ENCODE measurements around the gene TMEM192. TPM values are rescaled to one million over a fixed set of nuclear protein-coding genes. Genes with fewer than 3 reads are reported as not detected.

TMEM192 gene
- total and polyA plus RNA-seq, 2 of the 13 experiments (the other 11 are each of a cell fraction or from before 2014, with no cell fraction given), result 19.8 to 19.9 TPM

- no peaks in the 10 kb centered on the region for H4K20me1 ChIP-seq (ENCODE audit: insufficient read depth, low read length)
- H3K27ac ChIP-seq (ENCODE audit: extremely low read length, insufficient read depth, low read length), result no peak overlapping the region
- H2AFZ ChIP-seq (ENCODE audit: low read length), result no peak overlapping the region
- intact Hi-C loops (cut with micrococcal nuclease; ENCODE audit: unreplicated experiment), result no loop called here
- FAIRE-seq, result no peak
- TF ChIP-seq FOXC1 (CRISPR knock-in tag; IDR thresholded peaks at IDR 0.05; ENCODE audit: borderline replicate concordance) (no peak), ZNF652 (CRISPR knock-in tag; IDR thresholded peaks at IDR 0.05; ENCODE audit: borderline replicate concordance, low read depth) (no peak), ZNF12 (CRISPR knock-in tag; IDR thresholded peaks at IDR 0.05) (no peak), CCAR2 (optimal IDR thresholded peaks at IDR 0.05; ENCODE audit: low read depth, low read length) (no peak), RFX1 (IDR thresholded peaks at IDR 0.05) (no peak), ATRX (CRISPR knock-in tag; IDR thresholded peaks at IDR 0.05; ENCODE audit: borderline replicate concordance) (no peak), ZNF737 (CRISPR knock-in tag; IDR thresholded peaks at IDR 0.05; ENCODE audit: borderline replicate concordance) (no peak), RERE (CRISPR knock-in tag; IDR thresholded peaks at IDR 0.05; ENCODE audit: low read depth) (no peak), RAD51 (IDR thresholded peaks at IDR 0.05; ENCODE audit: borderline replicate concordance) (no peak), RBFOX2 (IDR thresholded peaks at IDR 0.05; ENCODE audit: low read depth, low read length) (no peak), RFXAP (CRISPR knock-in tag; IDR thresholded peaks at IDR 0.05; ENCODE audit: borderline replicate concordance) (no peak), ZMYM3 (CRISPR knock-in tag; IDR thresholded peaks at IDR 0.05) (no peak)
- peak; percentile 48 for ATAC-seq
- H3K36me3 ChIP-seq (replicated peaks in 1 of 2; ENCODE audit: control insufficient read depth in 1 of 2, insufficient read depth in 2 of 2, low read length in 2 of 2), result no peaks in the 10 kb centered on the region
- no peak overlapping the region for H3K4me2 ChIP-seq (ENCODE audit: low read depth, low read length)
- CTCF ChIA-PET (ENCODE audit: low intra/inter-chr PET ratio, low total read pairs), result no interaction called here
- no peaks in the 10 kb centered on the region for H3K9me3 ChIP-seq (ENCODE audit: low read length)
- no peaks in the 10 kb centered on the region for H3K27me3 ChIP-seq (ENCODE audit: control insufficient read depth in 1 of 2, insufficient read depth in 2 of 2, low read length in 2 of 2)
- DNase-seq (ENCODE audit: low spot score), result no peak
- POLR2A ChIA-PET, result no interaction called here
- H3K4me3 ChIP-seq (replicated peaks in 1 of 3; ENCODE audit: insufficient read depth in 1 of 3, low read depth in 2 of 3, low read length in 3 of 3), result no peak overlapping the region
- no peak overlapping the region for H3K9ac ChIP-seq (ENCODE audit: insufficient read depth, low read depth, low read length)
- H3K79me2 ChIP-seq (ENCODE audit: insufficient read depth, low read length), result no peaks in the 10 kb centered on the region
- in situ Hi-C loops (cut with HindIII; ENCODE audit: extremely low pct_ligation_motif_present, low pct_unique_long_range_greater_than_20kb), result no loop called here
- peaks cover 20% of the 10 kb centered on the region for H3K4me1 ChIP-seq (ENCODE audit: insufficient read depth, low read length)
- no TSS peak for BruUV-seq (replicated peaks)
Observed at GRCh38 chr4:165137205-165137604, 24.5 kb upstream of the TMEM192 start.

All from HepG2 (cell line).